Measurements from ENCODE around the gene NBEAL2.
A peak's percentile ranks its signal among the peaks of the same experiment; 100 is the strongest.
"Not testable (repeated sequence)": the region's sequence is repeated elsewhere in the genome, so short reads cannot be mapped to it uniquely, and the experiment has no call there.

The NBEAL2 gene

DNA sequence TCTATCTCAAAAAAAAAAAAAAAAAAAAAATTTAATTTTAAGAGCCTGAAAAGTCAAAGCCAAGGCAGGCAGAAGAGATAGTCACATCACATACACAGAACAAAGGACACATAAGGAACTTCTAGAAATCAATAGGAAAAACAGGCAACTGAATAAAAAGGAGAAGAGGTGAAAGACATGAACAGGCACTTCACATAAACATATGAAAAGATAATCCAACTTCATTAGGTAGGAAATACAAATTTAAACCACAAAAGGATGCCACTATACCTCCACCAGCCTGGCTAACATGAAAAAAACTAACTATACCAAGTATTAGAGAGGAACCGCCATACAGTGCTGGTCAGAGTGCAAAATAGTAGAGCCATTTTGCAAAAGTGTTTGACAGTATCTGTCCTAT lies 17.0 kb upstream of the NBEAL2 start:
- no peak for FAIRE-seq

DNA sequence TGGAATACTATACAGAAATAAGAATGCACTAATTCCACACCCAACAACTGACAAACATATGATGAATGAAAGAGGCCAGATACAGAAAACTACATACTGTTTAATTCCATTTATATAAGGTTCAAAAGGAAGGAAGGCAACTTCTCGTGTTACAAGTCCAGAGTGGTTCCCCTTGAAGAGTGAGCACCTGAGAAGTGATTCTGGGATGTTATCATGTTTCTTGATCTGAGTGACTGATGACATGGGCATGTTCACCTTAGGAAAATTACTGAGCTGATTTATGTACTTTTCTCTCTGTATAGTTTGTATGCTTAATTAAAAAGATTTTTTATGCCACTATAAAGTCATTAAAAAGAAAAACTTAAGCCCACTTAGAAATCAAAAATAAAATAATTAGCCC lies 16.5 kb upstream of the NBEAL2 start:
- no peak for FAIRE-seq

DNA sequence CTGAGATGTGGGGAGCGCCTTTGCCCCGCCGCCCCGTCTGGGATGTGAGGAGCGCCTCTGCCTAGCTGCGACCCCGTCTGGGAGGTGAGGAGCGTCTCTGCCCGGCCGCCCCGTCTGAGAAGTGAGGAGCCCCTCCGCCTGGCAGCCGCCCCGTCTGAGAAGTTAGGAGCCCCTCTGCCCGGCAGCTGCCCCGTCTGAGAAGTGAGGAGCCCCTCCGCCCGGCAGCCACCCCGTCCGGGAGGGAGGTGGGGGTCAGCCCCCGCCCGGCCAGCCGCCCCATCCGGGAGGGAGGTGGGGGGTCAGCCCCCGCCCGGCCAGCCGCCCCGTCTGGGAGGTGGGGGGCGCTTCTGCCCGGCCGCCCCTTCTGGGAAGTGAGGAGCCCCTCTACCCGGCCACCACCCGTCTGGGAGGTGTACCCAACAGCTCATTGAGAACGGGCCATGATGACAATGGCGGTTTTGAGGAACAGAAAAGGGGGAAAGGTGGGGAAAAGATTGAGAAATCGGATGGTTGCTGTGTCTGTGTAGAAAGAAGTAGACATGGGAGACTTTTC lies 15.4 kb upstream of the NBEAL2 start:
- not testable (repeated sequence) for FAIRE-seq

DNA sequence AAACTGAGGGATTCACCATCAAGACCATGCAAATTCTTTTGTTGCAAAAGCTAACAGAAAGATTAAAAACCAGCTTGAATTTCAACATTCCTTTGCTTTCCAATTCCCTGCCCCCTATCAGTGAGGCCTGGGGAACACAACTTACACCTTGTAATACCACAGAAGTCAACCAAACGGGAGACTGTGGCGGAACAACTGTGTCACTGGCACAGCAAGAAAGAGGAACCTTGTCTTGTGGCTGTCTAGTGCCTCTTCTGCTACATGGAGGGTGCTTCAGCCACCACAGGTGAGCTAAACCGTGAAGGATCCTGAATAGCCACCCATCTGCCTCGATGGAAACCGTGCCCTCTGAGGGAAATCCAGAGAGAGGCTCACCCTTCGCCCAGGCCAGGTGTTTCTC lies 14.3 kb upstream of the NBEAL2 start:
- FAIRE-seq = no peak

DNA sequence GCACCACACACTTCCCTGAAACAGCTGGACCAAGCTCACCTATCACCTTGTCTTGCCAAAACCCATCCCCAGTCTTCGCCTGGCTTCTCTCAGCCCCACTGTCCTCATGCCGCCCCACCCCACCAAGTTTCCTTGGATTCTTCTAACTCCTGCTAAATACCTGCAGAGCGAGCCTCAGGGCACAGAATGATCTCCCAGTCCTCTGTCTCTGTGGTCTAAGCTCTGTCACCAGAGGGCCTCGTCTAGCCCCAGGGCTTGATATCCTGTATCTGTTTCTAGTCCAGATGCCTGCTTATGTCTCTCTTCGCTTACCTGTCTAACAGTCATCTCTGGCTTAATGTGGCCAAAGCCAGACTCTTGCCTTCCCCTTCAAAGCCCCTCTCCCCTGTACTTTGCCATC lies 12.7 kb upstream of the NBEAL2 start:
- FAIRE-seq = no peak

DNA sequence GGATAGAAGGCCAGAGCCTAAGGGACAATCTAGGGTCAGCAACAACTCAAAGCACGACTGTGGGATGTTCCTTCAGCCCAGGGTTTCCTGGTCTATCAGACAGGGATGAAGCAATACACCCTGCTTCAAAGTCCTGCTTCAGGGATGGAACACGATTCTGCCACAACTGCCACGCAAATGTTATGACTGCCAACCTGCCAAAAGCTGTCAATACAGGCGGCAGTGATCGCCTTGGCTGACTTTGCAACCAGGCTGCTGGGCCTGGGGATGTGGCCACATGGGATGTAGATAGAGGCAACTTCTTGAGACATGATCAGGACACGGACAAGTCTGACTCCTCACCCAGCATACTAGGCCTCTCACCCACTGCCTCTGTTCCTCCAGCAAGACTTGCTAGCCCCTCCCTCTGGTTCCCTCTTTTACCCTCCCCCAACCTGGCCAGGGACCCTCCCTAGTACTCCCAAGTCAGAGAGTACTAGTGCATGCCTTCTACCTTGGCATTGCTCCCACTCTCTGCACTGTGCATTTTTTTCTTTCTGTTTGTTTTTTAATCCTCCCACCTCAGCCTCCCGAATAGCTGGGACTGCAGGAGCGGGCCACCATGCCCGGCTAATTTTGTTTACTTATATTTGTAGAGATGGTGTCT lies 10.6 kb upstream of the NBEAL2 start:
- no peak for FAIRE-seq

DNA sequence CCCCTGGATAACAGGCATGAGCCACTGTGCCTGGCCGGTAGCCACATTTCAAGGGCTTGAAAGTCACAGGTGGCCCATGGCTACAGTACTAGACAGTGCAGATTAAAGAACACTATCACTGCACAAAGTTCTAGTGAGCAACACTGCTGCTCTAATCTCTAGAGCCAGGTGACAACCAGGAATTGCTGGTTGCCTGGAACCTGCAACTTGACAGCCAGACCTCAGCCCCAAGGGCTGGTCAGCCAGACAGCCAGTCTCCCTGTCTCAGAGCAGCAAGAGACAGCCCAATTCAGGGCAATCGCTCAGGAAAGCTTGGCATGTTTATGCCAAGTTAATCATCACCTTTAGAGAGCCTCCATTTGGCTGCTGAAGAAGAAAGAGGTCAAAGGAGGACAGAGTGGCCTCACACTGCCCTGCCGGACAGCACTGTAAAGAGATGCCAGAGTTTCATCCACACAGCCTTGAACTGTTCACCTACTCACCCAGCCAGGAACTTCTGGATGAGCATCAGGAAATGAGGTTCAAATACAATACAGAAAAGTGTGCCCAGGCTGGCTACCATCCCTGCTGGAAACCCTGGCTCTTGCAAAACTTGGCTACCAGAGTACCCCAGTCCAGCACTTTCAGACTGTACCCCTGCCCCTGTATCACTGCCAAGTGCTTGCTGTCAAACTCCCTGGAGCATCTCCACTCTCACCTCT lies 8.9 kb upstream of the NBEAL2 start:
- FAIRE-seq = no peak

DNA sequence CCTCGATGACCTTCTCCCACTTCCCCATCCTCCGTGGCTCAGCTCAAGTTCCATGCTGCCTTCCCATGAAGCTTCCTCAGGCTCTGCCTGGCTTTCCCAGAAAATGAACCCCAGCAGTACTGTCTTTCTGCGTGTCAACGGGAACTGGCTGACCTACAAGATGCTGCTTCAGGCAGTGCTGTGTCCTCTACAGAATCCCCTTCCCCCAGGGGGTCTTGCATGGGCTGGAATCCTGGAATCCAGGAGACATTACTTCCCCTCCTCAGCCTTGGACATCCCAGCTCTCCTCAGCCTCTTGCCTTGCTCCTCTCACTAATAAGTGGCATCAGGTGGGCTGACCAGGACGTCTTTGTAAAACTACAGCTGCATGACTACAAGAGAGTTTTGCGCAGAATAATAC lies 8.3 kb upstream of the NBEAL2 start:
- no peak for FAIRE-seq

DNA sequence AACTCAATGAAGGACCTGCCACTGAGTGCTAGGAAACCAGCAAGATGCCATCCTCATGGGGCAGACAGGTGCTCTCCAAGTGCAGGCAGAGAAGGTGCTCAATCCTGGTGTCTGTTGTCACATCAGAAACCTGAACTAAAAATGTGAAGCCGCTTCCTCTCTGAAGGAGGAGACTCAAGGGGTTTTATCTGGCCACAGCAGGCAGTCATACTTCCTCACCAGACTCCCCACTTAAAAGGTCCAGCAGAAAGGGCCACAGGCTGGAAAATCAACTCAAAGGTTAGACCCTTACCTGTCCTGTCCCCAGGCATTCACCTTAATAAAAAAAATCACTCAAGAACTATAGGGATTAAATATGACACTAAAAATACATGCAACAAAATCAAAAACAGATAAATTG lies 7.7 kb upstream of the NBEAL2 start:
- FAIRE-seq = no peak

DNA sequence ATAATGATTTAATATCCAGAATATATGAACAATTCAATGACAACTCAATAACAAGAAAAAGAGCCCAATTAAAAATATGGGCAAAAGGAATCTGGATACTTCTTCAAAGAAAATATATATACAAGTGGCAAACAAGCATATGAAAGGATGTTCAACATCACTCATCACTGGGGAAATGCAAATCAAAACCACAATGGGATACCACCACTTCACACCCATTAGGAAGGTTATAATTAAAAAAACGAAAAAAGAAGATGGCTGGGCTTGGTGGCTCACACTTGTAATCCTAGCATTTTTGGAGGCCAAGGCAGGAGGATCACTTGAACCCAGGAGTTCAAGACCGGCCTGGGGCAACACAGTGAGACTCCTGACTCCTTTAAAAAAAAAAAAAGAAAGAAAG lies 7.1 kb upstream of the NBEAL2 start:
- FAIRE-seq = no peak

DNA sequence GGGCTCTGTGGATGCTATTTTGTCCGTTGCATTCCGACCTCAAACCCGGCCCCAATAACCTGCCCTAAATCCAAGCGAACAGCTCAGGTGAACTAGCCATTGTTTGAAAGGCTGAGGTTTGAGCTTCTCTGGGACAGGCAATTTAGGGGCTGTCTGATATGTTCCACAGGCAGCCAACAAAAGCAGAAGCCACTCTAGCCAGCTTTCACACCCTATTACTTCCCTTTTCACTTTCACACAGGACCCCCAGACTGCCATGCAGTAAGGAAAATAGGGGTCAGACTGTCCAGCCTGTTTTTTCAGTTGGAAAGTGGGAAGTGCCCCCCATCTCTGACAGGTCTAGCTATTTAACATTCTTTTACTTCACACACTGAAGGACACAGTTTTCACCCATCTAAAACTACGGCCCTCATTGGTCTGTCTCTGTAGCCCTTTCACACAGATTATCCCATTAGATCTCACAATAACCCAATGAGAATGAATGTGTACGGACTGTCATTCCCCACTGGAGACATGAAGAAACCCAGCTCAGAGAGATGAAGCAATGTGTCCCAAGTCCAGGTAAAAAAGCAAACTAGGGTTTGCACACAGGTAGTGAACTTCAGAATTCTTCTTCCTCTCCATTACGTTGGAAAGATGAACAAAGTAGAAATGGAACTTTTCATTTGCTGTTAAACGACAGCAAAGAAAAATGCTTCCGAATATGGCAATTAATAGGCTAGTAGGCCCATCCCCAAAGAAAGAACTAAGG lies 4.9 kb upstream of the NBEAL2 start:
- no peak for FAIRE-seq

DNA sequence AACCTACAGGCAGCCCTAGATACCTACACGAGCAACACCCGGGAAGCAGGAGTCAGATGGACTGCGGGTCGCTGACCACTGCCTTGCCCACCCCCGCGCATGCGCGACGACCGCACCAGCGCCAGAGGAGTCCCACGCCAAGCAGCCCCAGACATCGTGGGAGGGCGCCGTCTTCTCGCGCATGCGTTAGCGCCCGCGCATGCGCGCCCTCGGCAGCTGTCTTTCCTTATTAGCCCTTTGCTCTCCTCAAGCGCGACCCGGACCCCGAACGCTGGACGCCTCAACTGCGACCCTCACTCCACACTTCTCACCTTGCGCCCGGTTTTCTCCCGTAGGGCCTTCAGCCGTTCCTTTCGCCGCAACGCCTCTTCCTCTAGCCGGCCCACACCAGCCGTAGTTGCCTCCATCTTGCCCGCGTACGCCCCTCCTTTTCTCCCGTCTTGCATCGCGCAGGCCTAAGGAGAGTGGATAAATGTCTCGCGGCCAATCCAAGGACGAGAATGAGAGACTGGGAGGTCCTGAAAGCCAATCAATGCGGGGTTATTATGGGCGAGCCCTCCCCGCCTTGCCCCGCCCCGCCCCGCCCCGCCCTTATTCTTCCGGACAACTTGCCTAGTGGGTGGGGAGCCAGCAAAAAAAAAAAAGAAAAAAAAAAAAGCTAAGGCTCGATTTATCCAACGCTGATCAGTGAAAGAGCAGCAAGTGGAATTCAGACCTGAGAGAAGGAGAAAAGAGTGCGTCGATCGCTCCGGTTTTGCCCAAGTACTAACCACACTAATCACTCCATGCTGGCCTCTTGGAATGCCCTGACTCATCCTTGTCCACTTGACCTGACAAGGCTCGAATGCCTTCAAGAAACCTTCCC lies 2.9 kb upstream of the NBEAL2 start, which contains the start of gene CCDC12:
Gene CCDC12, minus strand, starts transcription at position 420 of the 865 bp plus-strand sequence. Its CDS starts 13 bp downstream, at position 407.
- FAIRE-seq = peak; percentile 8

DNA sequence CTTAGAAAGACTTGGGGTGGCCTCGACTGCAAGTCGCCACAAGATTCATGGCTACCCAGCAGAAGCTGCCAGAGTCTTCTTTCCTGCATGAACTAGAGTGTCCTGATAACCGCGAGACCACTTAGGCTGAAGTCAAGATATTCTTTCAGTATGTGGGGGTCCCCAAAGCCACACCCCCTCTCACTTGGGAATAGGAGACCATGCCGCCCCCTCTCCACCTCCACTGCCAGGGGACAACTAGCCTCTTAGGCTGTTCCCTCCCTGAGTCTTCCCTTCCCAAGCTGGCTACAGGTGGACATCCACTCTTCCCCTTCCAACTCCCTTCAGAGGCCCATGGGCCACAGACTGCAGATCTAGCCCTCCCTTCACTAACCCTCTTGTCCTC lies 1.7 kb upstream of the NBEAL2 start:
- FAIRE-seq = no peak

DNA sequence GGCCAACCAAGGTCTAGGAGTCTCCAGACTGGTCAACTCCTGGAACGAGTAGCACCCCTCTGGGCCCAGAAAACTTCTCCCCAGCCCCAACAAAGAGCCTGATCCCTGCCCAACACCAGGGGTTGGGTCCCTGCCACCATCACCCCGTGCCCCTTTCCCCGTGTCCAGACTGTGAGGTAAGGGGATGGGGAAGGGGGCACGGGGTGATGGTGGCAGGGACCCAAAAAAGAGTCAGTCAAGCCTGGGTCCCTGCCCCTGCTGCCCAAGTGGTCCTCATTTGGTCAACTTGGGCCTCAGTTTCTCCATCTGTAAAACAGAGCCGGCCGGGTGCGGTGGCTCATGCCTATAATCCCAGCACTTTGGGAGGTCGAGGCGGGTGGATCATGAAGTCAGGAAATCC lies 1.1 kb upstream of the NBEAL2 start:
- FAIRE-seq = no peak

DNA sequence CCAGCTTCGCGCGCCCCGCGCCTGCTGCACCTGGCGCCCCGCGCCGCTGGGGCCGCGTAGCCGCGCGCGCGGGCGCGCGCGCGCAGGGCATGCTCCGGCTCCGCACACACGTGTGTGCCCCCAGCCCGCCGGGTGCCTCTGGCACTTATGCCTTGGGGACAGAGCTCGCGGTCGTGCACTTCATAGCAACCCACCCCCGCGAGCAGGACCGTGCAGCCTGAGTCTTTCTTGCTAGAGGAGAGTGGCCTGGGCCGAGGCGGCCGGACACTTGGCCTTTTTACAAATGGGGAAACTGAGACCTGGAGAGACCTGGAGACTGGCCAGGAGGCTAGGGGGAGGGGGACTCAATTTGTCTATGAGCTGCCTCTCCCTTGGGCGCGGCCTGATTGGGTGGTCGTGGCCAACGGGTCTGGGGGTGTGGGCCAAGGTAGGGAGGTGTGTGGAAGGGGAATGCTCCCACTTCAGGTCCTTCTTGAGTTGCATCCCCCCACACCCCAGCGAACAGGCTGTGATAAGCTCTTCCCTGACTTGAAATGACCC lies 562 bp downstream of the NBEAL2 start:
- FAIRE-seq = no peak

DNA sequence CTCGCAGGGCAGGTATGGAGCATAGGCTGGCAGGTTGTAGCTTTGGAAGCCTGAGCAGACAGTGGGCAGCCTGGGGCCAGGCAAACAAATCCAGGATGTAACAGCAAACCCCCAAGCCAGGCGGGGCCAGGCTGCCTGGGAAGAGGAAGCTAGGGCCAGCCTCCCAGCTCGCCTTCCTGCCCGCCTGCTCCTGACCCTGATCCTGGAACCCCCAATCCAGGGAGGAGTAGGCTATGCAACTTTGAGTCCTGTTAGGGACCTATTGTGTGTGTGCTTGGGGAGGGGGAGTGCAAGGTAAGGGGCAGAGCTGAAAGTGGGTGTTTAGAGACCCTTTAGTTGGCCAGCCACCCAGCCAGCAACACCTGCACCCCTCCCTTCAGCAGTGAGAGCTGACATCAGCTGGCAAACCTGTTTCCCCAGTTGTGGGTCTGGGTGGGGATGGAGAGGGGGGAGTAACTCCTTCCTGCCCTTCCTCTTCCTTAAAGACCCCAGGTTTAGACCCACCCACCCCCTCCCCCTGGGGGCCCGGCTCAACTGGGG lies 2.5 kb downstream of the NBEAL2 start:
- no peak for FAIRE-seq

DNA sequence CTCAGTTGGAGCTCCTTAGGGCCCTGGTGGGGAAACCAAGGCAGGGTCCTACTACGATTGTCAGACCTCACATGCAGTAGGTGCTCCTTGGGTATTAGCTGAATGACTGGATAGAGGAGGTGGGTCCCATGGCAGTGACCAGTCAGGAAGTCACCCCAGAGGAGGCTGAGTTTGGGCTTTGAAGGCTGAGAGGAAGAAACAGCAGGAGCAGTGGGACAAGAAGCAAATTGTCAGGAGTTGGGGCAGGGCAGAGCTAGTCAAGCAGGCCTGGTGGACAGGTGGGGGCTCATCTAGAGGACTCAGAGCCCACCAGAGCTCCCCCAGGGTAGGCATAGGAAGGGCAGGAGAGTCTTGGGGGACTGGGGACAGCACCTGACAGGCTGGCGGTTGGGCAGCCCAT lies 3.1 kb downstream of the NBEAL2 start:
- FAIRE-seq = no peak

DNA sequence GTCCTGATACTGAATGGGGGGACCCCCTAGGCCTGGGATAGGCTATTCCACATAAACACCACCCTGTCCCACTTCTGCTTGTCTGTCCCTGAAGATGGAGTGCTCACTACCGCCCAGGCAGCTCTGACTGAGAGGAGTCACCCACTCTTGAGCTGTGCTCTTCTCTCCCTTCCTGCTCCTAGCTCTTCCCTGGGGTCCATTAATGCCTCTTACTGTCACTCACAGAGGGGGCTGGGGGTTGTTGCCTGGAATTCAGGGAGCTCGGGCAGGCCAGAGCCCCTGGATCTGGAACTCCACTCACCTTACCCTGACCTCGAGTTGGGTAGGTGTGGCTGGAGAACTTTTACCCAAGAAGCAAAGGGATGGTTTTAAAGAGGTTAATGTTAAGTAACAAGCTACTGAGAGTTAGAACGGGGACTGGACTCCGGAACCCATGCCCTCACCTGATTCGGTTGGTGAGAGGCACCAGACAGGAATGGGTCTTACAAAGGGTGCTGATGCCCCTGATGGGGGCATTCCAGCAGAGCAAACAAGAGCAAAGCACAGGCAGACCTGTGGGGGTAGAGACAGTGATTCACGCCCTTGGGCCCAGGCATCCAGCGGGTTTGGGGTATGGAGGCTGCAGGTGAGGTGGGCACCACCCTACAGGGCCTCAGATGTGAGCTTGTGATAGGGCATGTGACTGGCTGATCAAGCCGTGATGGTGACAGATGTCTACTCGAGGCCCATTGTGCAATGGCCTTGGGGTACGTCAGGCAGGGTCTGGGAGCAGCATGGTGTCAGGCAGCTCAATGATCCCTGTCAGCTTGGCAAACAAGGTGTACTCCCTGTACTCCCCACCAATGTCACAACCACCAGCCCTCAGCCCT lies 5.4 kb downstream of the NBEAL2 start:
- no peak for FAIRE-seq

DNA sequence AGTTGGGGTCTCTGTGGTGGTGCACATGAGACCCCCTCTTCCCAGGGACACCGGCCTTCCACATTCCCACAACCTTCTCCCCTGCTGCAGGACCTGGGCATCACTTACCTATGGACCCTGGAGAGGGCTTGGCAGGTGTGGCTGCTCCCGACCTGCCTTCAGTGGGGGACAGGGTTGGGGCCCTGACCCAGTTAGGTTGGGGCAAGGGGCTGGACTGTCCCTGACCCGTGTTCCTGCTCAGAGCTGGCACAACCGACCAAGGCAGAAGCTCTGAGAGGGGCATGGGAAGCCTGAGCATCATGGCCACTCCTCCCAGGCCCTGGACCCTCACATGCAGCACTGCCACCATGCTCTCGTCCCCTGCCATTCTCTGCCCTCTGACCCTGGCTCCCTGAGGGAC lies 6.1 kb downstream of the NBEAL2 start:
- no peak for FAIRE-seq

DNA sequence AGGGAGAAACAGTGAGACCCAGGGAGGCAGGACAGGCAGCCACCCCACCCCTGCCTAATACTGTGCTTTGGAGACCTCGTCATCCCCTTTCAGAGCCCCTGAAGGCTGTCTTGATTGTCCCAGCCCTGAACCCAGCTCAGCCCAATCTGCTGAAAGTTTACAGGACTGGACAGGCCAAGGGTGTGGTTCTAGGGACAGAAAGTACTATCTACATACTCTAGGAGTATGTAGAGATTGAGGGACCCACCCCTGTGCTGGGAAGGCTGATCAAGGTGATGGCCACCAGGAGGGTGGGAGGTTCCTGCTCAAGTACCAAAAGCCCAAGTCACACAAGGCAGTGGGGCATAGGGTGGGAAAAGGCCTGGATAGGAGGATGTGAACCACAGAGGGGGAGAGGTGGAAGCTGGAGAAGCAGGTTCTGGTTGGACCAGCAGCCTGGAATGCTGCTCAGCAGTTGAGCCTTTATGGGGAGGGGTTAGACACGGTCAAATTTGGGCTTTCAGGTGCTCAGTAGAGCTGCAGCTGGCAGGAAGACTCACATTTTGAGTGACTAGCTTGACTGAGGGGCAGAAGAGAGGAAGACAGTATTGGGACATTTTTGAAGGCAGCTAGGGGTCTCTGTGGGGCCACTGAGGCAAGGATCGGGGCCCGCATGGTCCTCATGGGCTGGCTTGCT lies 6.7 kb downstream of the NBEAL2 start:
- FAIRE-seq = no peak

Measured in endometrium (tissue), 2 donors.